Thyroid gland (tissue), 4 donors: Measurements from ENCODE around the gene ZNF668.

Experiments used
- POLR2A ChIP-seq, 2 donors: fragments of 450-650 bp; IDR thresholded peaks; one replicate each; pipeline ENCODE4 v1.6.1; 2017; ENCODE audit warnings: antibody characterized with exemption in 2 of 2, mild to moderate bottlenecking in 2 of 2, moderate library complexity in 1 of 2
- TF ChIP-seq, protein P1 (sequence below), 6 experiments: fragments of 200-600 bp in 3 of 6; fragments of 450-650 bp in 3 of 6; sonication (generic) in 3 of 6; IDR thresholded peaks; one replicate each; pipeline ENCODE4 v1.5.1; 2016 to 2019; ENCODE audit warnings: antibody characterized with exemption in 6 of 6, mild to moderate bottlenecking in 2 of 6, inconsistent platforms in 1 of 6, moderate library complexity in 1 of 6

GRCh38 chr16:31088459-31089183 lies 14.6 kb upstream of the ZNF668 start, which contains the start of gene PRSS53:
- TF ChIP-seq, protein P1, sequence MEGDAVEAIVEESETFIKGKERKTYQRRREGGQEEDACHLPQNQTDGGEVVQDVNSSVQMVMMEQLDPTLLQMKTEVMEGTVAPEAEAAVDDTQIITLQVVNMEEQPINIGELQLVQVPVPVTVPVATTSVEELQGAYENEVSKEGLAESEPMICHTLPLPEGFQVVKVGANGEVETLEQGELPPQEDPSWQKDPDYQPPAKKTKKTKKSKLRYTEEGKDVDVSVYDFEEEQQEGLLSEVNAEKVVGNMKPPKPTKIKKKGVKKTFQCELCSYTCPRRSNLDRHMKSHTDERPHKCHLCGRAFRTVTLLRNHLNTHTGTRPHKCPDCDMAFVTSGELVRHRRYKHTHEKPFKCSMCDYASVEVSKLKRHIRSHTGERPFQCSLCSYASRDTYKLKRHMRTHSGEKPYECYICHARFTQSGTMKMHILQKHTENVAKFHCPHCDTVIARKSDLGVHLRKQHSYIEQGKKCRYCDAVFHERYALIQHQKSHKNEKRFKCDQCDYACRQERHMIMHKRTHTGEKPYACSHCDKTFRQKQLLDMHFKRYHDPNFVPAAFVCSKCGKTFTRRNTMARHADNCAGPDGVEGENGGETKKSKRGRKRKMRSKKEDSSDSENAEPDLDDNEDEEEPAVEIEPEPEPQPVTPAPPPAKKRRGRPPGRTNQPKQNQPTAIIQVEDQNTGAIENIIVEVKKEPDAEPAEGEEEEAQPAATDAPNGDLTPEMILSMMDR (IDR thresholded peaks at IDR 0.05) = no peak
- no peak for TF ChIP-seq POLR2A (IDR thresholded peaks at IDR 0.05)
